Peyer's patch (tissue), 4 donors: ENCODE results near the gene SEMA4D. TPM values are rescaled to one million over a fixed set of nuclear protein-coding genes. Genes with fewer than 3 reads are reported as not detected.

Experiments used
- DNase-seq, 3 donors: peaks; one replicate each; pipeline ENCODE4 v3.0.0-alpha.2; 2017 to 2019
- H3K27ac ChIP-seq, 4 donors: fragments of 200-600 bp; sonication (generic); one replicate each; pipeline ENCODE4 v1.5.1; 2016 to 2019
- H3K27me3 ChIP-seq, 2 donors: fragments of 200-600 bp; sonication (generic); one replicate each; pipeline ENCODE4 v1.5.1; 2019
- H3K36me3 ChIP-seq, 3 donors: fragments of 200-600 bp; sonication (generic); one replicate each; pipeline ENCODE4 v1.5.1; 2016 to 2019
- H3K4me1 ChIP-seq, 4 donors: fragments of 200-600 bp; sonication (generic); one replicate each; pipeline ENCODE4 v1.5.1; 2016 to 2019
- H3K4me3 ChIP-seq, 4 donors: fragments of 200-600 bp; sonication (generic); 1 replicate in 3 of 4; 2 replicates in 1 of 4; pipeline ENCODE4 v1.5.1; 2016 to 2019; ENCODE audit warnings: mild to moderate bottlenecking in 1 of 4
- H3K9me3 ChIP-seq, 4 donors: fragments of 200-600 bp; sonication (generic); one replicate each; pipeline ENCODE4 v1.5.1; 2016 to 2019; ENCODE audit warnings: mild to moderate bottlenecking in 1 of 4
- POLR2A ChIP-seq, 2 donors: fragments of 450-650 bp; IDR thresholded peaks; one replicate each; pipeline ENCODE4 v1.5.1; 2017; ENCODE audit warnings: antibody characterized with exemption in 2 of 2, mild to moderate bottlenecking in 2 of 2, moderate library complexity in 2 of 2
- total RNA-seq, 4 donors: library from RNA; depleted of rRNA; stranded (reverse); fragments of >200 nt; gene quantifications; one replicate each; pipeline ENCODE4 v1.1.0, GENCODE V29; 2016
- TF ChIP-seq, protein P1 (sequence below), 6 experiments: fragments of 450-650 bp in 4 of 6; fragments of 200-600 bp in 2 of 6; sonication (generic) in 1 of 6; IDR thresholded peaks; one replicate each; pipeline ENCODE4 v1.5.1; 2017 to 2019; ENCODE audit warnings: antibody characterized with exemption in 6 of 6, mild to moderate bottlenecking in 3 of 6, moderate library complexity in 1 of 6

Gene SEMA4D
- total RNA-seq, 4 donors from 2014 or later: 24.3 to 124 (median 30.0) TPM

DNA sequence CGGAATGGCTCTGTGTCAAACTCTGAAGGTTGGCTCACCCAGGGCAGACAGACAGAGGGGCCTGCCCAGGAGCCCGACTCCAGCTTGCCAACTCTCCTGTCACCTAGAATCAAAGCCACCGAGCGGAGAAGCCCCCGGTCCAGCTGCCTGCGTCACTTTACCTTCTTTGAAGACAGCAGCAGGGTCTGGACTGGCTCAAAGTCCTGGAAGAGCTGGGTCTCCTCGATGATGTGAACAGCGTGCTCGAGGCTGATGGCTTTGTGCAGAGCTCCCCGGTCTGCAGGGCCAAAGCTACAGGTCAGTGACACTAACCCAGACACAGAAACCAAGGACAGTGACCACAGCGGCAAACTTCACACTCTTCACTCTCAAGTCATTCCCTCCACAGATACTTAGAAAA, 111.7 kb downstream of the SEMA4D start:
- no peak overlapping the region for H3K27ac ChIP-seq
- H3K27me3 ChIP-seq: no peaks in the 10 kb centered on the region
- H3K4me3 ChIP-seq: no peak overlapping the region
- H3K36me3 ChIP-seq: peaks cover 0 to 61% (median 0%) of the 10 kb centered on the region in 3 donors
- peaks cover 0 to 9% (median 3%) of the 10 kb centered on the region in 4 donors for H3K4me1 ChIP-seq
- H3K9me3 ChIP-seq: no peaks in the 10 kb centered on the region
- TF ChIP-seq, protein P1, sequence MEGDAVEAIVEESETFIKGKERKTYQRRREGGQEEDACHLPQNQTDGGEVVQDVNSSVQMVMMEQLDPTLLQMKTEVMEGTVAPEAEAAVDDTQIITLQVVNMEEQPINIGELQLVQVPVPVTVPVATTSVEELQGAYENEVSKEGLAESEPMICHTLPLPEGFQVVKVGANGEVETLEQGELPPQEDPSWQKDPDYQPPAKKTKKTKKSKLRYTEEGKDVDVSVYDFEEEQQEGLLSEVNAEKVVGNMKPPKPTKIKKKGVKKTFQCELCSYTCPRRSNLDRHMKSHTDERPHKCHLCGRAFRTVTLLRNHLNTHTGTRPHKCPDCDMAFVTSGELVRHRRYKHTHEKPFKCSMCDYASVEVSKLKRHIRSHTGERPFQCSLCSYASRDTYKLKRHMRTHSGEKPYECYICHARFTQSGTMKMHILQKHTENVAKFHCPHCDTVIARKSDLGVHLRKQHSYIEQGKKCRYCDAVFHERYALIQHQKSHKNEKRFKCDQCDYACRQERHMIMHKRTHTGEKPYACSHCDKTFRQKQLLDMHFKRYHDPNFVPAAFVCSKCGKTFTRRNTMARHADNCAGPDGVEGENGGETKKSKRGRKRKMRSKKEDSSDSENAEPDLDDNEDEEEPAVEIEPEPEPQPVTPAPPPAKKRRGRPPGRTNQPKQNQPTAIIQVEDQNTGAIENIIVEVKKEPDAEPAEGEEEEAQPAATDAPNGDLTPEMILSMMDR (IDR thresholded peaks at IDR 0.05): no peak
- DNase-seq: no peak

DNA sequence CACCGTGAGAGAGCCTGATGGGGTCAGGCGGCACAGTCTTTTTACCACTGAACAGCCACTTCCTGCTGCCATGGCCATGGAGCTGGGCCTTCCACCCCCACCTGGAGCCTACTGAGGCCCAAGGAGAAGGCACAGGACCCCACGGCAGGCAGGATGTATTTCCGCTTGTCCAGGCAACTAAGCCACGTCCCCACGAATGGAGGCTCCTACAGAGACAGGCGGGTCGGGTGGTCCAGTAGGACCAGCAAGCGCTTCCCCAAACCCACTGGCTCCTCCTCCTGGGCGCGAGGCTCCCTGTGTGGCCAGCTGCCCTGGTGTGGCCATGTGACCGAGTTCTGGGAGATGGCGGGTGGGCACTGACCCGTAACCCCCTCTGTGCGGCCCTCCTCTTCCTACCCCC, 113.1 kb downstream of the SEMA4D start:
- Histone ChIP-seq H3K9me3 (no peaks in the 10 kb centered on the region), H3K36me3 (peaks cover 0 to 50% (median 0%) of the 10 kb centered on the region in 3 donors), H3K27me3 (no peaks in the 10 kb centered on the region), H3K4me1 (peaks cover 0 to 9% (median 3%) of the 10 kb centered on the region in 4 donors), H3K27ac (no peak overlapping the region), H3K4me3 (no peak overlapping the region)
- DNase-seq: no peak
- TF ChIP-seq POLR2A (IDR thresholded peaks at IDR 0.05): no peak
- TF ChIP-seq, protein P1 (IDR thresholded peaks at IDR 0.05): no peak

DNA sequence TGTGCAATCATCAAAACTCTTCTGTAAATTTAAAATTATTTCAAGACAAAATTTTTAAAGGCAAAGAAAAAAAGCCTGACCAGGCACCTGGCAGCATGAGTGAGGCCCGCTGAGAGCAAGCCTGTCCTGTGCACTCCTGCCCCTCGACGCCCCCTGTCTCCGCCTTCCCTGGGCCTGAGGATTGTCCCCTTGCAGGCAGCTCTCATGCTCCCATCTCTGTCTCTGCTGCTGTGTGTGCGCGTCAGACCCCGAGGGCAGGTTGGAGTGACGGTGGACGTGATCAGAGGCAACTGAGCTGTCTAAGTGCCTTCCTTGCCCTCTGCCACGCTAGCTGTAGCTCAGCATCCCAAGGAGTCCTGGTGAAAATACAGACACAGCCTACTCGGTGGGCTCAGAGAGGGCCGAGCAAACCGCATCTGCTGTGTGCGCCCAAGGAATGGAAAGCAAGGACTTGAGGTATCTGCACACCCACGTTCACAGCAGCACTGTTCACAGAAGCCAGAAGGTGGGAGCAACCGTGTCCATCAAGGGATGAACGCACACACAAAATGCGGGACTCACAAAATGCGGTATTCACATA, 114.1 kb downstream of the SEMA4D start:
- no peak for DNase-seq
- H3K36me3 ChIP-seq: peaks cover 0 to 44% (median 0%) of the 10 kb centered on the region in 3 donors
- no peak for TF ChIP-seq POLR2A (IDR thresholded peaks at IDR 0.05)
- TF ChIP-seq, protein P1 (IDR thresholded peaks at IDR 0.05): no peak

GRCh38 chr9:89383030-89383720, 114.7 kb downstream of the SEMA4D start:
- Histone ChIP-seq H3K9me3 (no peaks in the 10 kb centered on the region), H3K36me3 (peaks cover 0 to 45% (median 0%) of the 10 kb centered on the region in 3 donors), H3K4me3 (no peak overlapping the region), H3K27me3 (no peaks in the 10 kb centered on the region), H3K4me1 (peaks cover 0 to 5% (median 2%) of the 10 kb centered on the region in 4 donors), H3K27ac (no peak overlapping the region)
- TF ChIP-seq POLR2A (IDR thresholded peaks at IDR 0.05): no peak
- TF ChIP-seq, protein P1 (IDR thresholded peaks at IDR 0.05): no peak
- no peak for DNase-seq

More for the DNA sequence above, 114.1 kb downstream of the SEMA4D start:
- Histone ChIP-seq H3K4me1 (peaks cover 0 to 9% (median 3%) of the 10 kb centered on the region in 4 donors), H3K27ac (no peak overlapping the region), H3K4me3 (no peak overlapping the region), H3K9me3 (no peaks in the 10 kb centered on the region), H3K27me3 (no peaks in the 10 kb centered on the region)

DNA sequence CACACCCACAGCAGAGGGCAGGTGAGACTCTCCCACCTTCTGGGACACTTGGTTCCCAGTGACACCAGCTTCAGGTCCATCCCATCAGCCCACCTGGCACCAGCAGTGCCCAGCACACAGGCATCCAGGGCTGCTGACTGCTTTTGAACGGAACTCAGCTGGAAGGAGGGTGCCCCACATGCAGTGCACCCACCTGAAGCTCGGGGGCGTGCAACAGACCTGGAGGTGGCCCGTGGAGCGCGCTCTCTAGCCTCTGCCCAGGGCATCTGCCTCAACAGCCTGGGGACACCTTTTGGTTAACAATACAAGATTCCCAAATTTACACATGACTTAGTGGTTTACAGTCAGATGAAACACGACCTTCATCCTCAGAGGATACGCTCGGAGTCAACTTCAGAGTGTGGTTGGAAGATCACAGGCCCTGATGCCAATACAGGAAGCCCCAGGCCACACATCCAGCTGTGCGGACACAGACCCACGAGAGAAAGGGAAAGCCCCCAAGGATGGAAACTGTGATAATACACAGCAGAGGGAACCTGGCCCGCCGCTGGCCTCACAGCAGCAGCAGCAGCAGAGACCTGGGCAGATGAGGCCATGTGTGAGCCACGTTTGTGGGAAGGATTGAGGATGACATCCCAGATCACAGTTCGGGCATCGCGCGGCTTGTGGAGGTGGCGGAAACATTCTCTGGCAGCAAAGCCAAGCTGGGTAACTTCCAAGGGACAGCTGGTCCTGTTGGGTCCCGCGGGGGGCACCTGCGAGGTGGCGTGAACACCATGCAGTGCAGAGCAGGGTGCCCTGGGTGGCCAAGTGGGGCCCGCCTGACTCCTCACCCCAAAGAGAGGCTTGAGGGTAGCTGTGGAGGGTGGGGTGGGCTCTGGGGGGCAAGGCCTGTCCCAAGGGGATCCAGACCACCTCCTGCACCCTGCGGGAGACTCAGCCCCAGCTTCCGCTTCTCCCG, 115.6 kb downstream of the SEMA4D start:
- Histone ChIP-seq H3K9me3 (no peaks in the 10 kb centered on the region), H3K4me1 (peaks cover 0 to 5% (median 0%) of the 10 kb centered on the region in 4 donors), H3K36me3 (peaks cover 0 to 43% (median 0%) of the 10 kb centered on the region in 3 donors), H3K4me3 (no peak overlapping the region), H3K27ac (peak overlapping the region in 1 of 4 donors; percentile 17), H3K27me3 (no peaks in the 10 kb centered on the region)
- TF ChIP-seq POLR2A (IDR thresholded peaks at IDR 0.05): no peak
- TF ChIP-seq, protein P1 (IDR thresholded peaks at IDR 0.05): no peak
- peak in 1 of 3 donors; percentile 35 for DNase-seq
